BLaER1 (cell line): ENCODE measurements around the gene GATB.

Experiments used
- H3K27ac ChIP-seq: shearing (Covaris generic); formaldehyde crosslinking; 2 replicates; pipeline ENCODE4 v1.8.1; 2022
- H3K27me3 ChIP-seq: shearing (Covaris generic); formaldehyde crosslinking; 2 replicates; pipeline ENCODE4 v1.8.1; 2022
- H3K36me3 ChIP-seq: shearing (Covaris generic); formaldehyde crosslinking; 2 replicates; pipeline ENCODE4 v1.8.1; 2022
- H3K4me1 ChIP-seq: shearing (Covaris generic); formaldehyde crosslinking; 2 replicates; pipeline ENCODE4 v1.8.1; 2022
- H3K4me2 ChIP-seq: shearing (Covaris generic); formaldehyde crosslinking; 2 replicates; pipeline ENCODE4 v1.8.1; 2022
- H3K4me3 ChIP-seq: shearing (Covaris generic); formaldehyde crosslinking; 2 replicates; pipeline ENCODE4 v1.8.1; 2022
- H3K9ac ChIP-seq: shearing (Covaris generic); formaldehyde crosslinking; 2 replicates; pipeline ENCODE4 v1.8.1; 2022
- H3K9me3 ChIP-seq: shearing (Covaris generic); formaldehyde crosslinking; 2 replicates; pipeline ENCODE4 v1.8.1; 2022
- H4K20me1 ChIP-seq: shearing (Covaris generic); formaldehyde crosslinking; 2 replicates; pipeline ENCODE4 v1.8.1; 2022
- Cebpa-rat ChIP-seq: shearing (Covaris generic); IDR thresholded peaks from 2 replicates; pipeline ENCODE4 v1.8.1; 2022

Gene GATB

GRCh38 chr4:151690876-151691275, 69.9 kb downstream of the GATB start:
- Histone ChIP-seq H4K20me1 (no peaks in the 10 kb centered on the region), H3K9me3 (no peaks in the 10 kb centered on the region), H3K27ac (no peak overlapping the region), H3K4me3 (no peak overlapping the region), H3K36me3 (0 out of 2 replicates have a peak, but pooled peaks cover 9% of the 10 kb centered on the region), H3K4me2 (no peak overlapping the region), H3K27me3 (no peaks in the 10 kb centered on the region), H3K9ac (no peak overlapping the region), H3K4me1 (peaks cover 10% of the 10 kb centered on the region)
- TF ChIP-seq Cebpa-rat = no peak

DNA sequence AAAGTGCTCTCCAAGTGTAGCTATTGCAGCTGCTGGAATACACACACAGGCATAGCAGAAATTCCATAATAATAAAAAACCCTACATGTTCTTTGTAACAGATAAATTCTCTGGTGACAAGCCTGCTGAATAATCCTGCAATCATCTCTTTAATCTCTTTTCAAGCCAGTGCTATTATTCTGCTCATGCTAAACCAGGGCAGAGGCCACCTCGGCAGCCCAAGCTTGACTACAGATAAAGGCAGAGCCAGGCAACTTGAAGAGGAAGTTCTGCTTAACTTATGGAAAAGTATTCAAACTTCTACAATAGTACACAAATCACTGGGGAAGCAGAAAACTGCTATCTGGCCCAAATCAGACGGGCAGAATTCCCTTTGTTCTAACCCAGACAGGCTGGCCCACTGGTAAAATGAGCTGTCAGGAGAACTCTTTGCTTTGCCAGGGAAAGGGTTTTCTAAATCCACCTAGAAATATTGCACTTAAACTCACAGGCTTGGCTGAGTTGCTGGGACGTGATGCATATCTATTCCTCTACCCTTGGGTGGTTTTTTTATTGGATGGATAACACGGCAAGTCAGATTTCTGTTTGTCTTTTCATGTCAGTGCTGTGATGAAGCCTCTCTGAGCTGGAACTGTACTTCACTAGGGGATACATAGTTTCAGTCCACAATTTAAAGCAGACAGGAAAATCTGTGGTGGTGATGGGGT, 70.5 kb downstream of the GATB start:
- Histone ChIP-seq H3K27me3 (no peaks in the 10 kb centered on the region), H3K4me2 (no peak overlapping the region), H3K4me1 (peaks cover 10% of the 10 kb centered on the region), H3K9ac (no peak overlapping the region), H3K9me3 (no peaks in the 10 kb centered on the region), H3K4me3 (no peak overlapping the region), H3K27ac (no peak overlapping the region), H4K20me1 (no peaks in the 10 kb centered on the region), H3K36me3 (0 out of 2 replicates have a peak, but pooled peaks cover 9% of the 10 kb centered on the region)
- TF ChIP-seq Cebpa-rat = no peak

DNA sequence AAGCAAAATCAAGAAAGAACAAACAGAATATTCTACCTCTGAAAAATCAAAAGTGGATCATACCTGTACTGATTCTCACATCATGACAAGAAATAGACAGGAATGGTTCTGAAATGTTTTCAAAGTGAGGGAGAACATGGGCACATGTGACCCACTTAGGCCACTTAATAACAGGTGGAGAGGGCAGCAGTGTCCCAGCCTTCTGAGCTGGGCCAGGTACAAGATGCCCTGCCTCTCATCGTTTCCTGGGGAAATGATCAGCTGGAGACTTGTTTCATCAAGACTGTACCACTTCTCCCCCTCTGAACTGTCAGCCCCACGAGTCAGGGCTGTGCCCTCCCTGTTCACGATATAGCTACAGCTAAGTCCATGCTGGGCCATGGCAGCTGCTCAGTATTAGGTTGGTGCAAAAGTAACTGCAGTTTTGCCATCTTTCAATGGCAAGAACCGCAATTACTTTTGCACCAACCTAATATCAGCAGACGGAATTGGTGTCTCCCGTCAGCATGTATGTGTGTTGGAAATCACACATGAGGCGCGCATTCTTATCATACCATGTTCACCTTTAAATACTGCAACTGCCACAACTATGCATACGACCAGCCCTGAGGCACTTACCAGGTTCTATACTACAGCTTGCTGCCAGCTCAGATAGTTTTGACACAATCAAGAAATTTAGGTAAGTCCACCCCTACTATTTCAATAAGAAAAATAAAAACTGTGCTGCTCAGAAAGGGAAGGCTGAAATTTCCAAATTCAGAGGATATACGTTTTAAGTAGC, 71.4 kb downstream of the GATB start:
- H3K4me2 ChIP-seq = no peak overlapping the region
- H3K27me3 ChIP-seq = no peaks in the 10 kb centered on the region
- no peaks in the 10 kb centered on the region for H3K9me3 ChIP-seq
- H3K36me3 ChIP-seq = 0 out of 2 replicates have a peak, but pooled peaks cover 9% of the 10 kb centered on the region
- H3K9ac ChIP-seq = no peak overlapping the region
- no peak for TF ChIP-seq Cebpa-rat
- no peaks in the 10 kb centered on the region for H4K20me1 ChIP-seq
- H3K4me3 ChIP-seq = no peak overlapping the region
- H3K27ac ChIP-seq = no peak overlapping the region
- H3K4me1 ChIP-seq = peaks cover 10% of the 10 kb centered on the region

GRCh38 chr4:151688785-151689043, 72.1 kb downstream of the GATB start:
- Histone ChIP-seq H3K4me1 (peaks cover 10% of the 10 kb centered on the region), H3K4me2 (no peak overlapping the region), H3K4me3 (no peak overlapping the region), H3K9ac (no peak overlapping the region), H3K36me3 (0 out of 2 replicates have a peak, but pooled peaks cover 9% of the 10 kb centered on the region), H4K20me1 (no peaks in the 10 kb centered on the region), H3K27ac (no peak overlapping the region), H3K27me3 (no peaks in the 10 kb centered on the region), H3K9me3 (no peaks in the 10 kb centered on the region)
- TF ChIP-seq Cebpa-rat = no peak

DNA sequence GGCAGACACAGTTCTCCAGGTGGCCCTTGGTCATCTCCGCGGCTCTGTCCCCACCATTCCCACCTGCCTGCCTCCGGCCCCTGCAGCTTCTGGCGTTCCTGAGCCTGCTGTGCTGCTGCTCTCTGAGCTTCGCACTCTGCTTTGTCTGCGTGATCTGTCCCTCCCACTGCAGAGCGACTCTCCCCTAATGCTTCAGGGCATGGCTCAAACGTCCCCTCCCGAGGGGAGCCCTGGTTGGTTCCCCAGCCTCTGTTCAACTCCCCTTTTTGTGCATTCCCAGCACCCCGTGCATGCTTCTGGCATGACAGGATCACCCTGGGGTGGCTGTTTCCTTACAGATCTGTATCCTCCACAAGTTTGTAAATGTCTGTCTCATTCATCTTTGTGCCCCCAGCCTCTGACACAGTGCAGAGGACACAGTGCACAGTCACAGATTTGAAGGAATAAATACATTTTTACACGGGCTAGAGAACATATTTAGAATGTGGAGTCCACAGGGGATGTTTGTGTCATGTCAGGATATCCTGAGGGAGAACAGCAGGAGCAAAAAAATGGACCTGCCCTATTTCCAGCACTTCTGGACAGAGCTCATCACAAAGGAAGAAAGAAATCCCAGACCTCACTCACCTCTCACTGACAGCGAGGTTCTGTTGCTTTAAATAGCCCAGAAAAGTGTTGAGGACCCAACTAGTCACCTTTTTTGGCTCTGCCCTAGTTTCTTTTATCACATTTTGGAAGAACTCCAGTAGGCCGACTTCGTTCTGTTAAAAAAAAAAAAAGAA, 72.6 kb downstream of the GATB start:
- no peak for TF ChIP-seq Cebpa-rat
- no peak overlapping the region for H3K4me2 ChIP-seq

DNA sequence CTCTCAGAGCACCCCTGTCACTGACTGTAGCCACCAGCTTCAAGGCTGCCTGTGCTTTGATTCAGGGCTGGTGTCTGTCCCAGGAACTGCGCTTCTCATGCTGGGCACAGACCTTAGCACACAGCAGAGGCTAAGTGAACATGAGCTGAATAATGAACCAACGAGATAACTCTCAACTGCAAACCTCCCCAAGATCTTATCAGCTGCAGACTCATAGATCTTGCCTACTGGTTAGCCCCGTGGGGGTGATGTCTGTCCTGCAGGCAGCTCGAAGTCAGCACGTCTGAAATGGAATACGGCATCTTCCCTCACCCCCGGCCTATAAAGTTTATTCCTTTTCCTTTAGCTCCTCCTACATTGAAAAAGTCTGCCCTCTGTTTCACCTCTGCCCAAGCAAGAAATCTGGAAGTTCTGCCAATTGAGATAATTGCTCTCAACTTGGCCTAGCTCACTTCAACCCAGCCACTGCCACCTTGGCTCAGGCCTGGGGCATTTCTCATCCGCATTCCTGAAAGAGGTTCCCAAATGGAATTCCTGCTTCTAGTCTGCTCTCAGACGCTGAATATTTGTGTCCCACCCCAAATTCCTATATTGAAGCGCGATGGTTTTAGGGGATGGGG, 73.7 kb downstream of the GATB start:
- Histone ChIP-seq H3K9ac (no peak overlapping the region), H3K4me1 (peaks cover 10% of the 10 kb centered on the region), H3K36me3 (0 out of 2 replicates have a peak, but pooled peaks cover 9% of the 10 kb centered on the region)

More for the DNA sequence above, 72.6 kb downstream of the GATB start:
- Histone ChIP-seq H3K27me3 (no peaks in the 10 kb centered on the region), H3K9ac (no peak overlapping the region), H4K20me1 (no peaks in the 10 kb centered on the region), H3K4me1 (peaks cover 10% of the 10 kb centered on the region), H3K9me3 (no peaks in the 10 kb centered on the region), H3K36me3 (0 out of 2 replicates have a peak, but pooled peaks cover 9% of the 10 kb centered on the region), H3K4me3 (no peak overlapping the region), H3K27ac (no peak overlapping the region)

DNA sequence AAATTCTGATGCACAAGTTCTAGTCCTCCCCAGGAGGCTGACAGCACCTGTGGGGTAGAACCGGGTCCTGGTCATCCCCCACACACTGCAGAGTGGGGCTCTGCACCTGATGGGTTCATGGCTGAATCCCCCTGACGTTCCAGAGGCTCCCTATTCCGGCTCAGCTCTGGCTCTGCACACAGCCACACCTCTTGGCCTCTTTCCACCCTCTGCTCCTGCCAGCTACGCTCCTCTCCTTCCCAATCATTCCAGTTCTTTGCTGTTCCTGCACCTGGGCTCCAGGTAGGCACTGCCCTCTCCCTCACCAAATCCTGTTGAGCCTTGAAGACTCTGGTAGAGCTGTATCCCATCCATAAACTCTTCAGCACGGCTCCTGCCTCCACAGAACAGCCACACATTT, 75.5 kb downstream of the GATB start:
- Histone ChIP-seq H3K4me2 (no peak overlapping the region), H3K4me1 (peaks cover 4% of the 10 kb centered on the region), H3K36me3 (0 out of 2 replicates have a peak, but pooled peaks cover 9% of the 10 kb centered on the region), H3K4me3 (no peak overlapping the region), H3K9ac (no peak overlapping the region), H3K9me3 (no peaks in the 10 kb centered on the region), H4K20me1 (no peaks in the 10 kb centered on the region), H3K27ac (no peak overlapping the region), H3K27me3 (no peaks in the 10 kb centered on the region)
- no peak for TF ChIP-seq Cebpa-rat

More for the DNA sequence above, 73.7 kb downstream of the GATB start:
- TF ChIP-seq Cebpa-rat = no peak
- Histone ChIP-seq H3K27me3 (no peaks in the 10 kb centered on the region), H3K4me2 (no peak overlapping the region), H3K9me3 (no peaks in the 10 kb centered on the region), H4K20me1 (no peaks in the 10 kb centered on the region), H3K27ac (no peak overlapping the region), H3K4me3 (no peak overlapping the region)

GRCh38 chr4:151681085-151681484, 79.7 kb downstream of the GATB start:
- Histone ChIP-seq H3K9ac (no peak overlapping the region), H3K27me3 (no peaks in the 10 kb centered on the region), H4K20me1 (no peaks in the 10 kb centered on the region), H3K9me3 (no peaks in the 10 kb centered on the region), H3K4me2 (no peak overlapping the region), H3K36me3 (peaks cover 4% of the 10 kb centered on the region; the same call in 1 of the 2 replicates), H3K4me3 (no peak overlapping the region), H3K4me1 (no peaks in the 10 kb centered on the region), H3K27ac (no peak overlapping the region)
- TF ChIP-seq Cebpa-rat = no peak

DNA sequence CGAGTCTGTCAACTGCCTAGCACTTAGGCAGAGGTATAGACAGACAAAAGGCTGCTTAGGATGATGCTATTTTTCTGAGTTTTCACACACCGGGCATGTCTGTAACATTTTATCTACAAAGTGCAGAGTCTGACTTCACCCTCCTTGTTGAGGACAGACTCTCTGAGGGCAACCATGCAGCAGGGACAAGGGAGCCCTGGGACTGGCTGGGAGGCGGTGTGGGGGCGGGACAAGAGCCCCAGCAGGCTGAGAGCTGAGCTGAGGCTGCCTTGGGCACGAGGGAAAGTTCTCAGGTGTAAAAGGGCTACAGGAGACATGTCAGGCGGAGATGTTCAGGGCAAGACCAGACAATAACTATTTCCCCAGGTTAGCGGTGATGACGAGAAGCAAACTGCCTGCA, 81.6 kb downstream of the GATB start:
- Histone ChIP-seq H3K36me3 (peaks cover 4% of the 10 kb centered on the region; the same call in 1 of the 2 replicates), H3K4me3 (no peak overlapping the region), H3K9me3 (no peaks in the 10 kb centered on the region), H3K27me3 (no peaks in the 10 kb centered on the region), H4K20me1 (no peaks in the 10 kb centered on the region), H3K4me2 (no peak overlapping the region), H3K27ac (no peak overlapping the region), H3K4me1 (no peaks in the 10 kb centered on the region), H3K9ac (no peak overlapping the region)
- TF ChIP-seq Cebpa-rat = no peak
